ENCODE data around the gene G3BP2. TPM values are rescaled to one million over a fixed set of nuclear protein-coding genes. Genes with fewer than 3 reads are reported as not detected.

G3BP2 gene
- total RNA-seq, 1 experiment from 2014 or later = 146 TPM

DNA sequence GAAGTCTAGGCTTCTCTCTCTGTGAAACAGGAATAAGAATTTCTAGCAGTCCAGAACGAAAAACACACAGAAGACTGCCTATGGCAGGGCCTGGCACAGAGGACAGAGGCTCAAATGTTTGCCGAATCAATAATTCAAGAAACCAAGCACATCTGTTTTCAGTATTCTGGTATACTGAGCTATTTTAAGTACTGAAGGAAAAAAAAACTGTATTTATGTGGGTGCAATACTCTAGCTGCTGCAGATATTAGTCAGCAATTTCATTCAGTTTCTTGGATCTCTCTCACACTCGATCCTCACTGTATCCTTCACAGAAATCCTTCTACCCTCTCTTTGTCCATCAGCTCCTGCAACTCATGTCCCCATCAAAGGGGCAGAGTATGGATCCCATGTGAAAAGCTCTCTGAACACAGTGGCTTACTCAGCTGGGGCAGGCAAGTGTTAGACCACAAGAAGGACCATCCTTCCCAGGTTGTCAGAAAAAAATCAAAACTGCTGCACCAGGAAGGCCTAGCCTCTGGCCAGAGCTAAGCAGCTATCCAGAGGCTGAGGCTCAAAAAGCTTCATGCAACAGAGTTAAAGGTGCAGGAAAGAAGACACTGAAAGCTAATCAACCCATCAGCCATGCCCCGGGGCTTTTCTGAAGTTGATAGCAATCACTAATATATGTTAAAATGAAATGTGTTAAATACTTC lies 42.0 kb upstream of the G3BP2 start:
- CTCF ChIA-PET = no interaction called here
- DNase-seq (ENCODE audit: low read depth, low spot score) (no peak), ATAC-seq (no peak)
- intact Hi-C loops (cut with micrococcal nuclease; ENCODE audit: unreplicated experiment) = no loop called here
- Histone ChIP-seq H3K9me3 (ENCODE audit: control insufficient read depth, insufficient read depth, low read depth, low read length) (no peaks in the 10 kb centered on the region), H3K4me1 (ENCODE audit: control insufficient read depth, insufficient read depth, low read length) (no peaks in the 10 kb centered on the region), H3K4me3 (ENCODE audit: low read depth in 2 of 2, low read length in 2 of 2) (no peak overlapping the region), H3K36me3 (ENCODE audit: control insufficient read depth, insufficient read depth, low read length) (no peaks in the 10 kb centered on the region), H3K27ac (ENCODE audit: low read length) (no peak overlapping the region), H3K27me3 (ENCODE audit: control insufficient read depth, insufficient read depth, low read length) (no peaks in the 10 kb centered on the region)
- in situ Hi-C loops (cut with HindIII; ENCODE audit: low pct_unique_long_range_greater_than_20kb, low sequenced_read_pairs) = no loop called here
- BruUV-seq (replicated peaks) = no TSS peak
- TF ChIP-seq, protein P1, sequence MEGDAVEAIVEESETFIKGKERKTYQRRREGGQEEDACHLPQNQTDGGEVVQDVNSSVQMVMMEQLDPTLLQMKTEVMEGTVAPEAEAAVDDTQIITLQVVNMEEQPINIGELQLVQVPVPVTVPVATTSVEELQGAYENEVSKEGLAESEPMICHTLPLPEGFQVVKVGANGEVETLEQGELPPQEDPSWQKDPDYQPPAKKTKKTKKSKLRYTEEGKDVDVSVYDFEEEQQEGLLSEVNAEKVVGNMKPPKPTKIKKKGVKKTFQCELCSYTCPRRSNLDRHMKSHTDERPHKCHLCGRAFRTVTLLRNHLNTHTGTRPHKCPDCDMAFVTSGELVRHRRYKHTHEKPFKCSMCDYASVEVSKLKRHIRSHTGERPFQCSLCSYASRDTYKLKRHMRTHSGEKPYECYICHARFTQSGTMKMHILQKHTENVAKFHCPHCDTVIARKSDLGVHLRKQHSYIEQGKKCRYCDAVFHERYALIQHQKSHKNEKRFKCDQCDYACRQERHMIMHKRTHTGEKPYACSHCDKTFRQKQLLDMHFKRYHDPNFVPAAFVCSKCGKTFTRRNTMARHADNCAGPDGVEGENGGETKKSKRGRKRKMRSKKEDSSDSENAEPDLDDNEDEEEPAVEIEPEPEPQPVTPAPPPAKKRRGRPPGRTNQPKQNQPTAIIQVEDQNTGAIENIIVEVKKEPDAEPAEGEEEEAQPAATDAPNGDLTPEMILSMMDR (IDR thresholded peaks at IDR 0.05) = no peak
- TF ChIP-seq POLR2AphosphoS5 (IDR thresholded peaks at IDR 0.05; ENCODE audit: low read depth, low read length) = no peak
- TF ChIP-seq REST (IDR thresholded peaks at IDR 0.05; ENCODE audit: insufficient read depth in 1 of 2, low read depth in 2 of 2, low read length in 1 of 2) = no peak
- no peak for TF ChIP-seq SIN3A (IDR thresholded peaks at IDR 0.05; ENCODE audit: borderline replicate concordance, insufficient read depth, low read depth, low read length)
- TF ChIP-seq TCF7L2 (IDR thresholded peaks at IDR 0.05; ENCODE audit: low read depth, low read length) = no peak
- POLR2A ChIA-PET = interaction anchor here (0.6 kb wide), 1 partner anchor 175 kb away, joined by 9 read pairs; no protein-coding TSS in a partner anchor

GRCh38 chr4:75714704-75715103 lies 41.5 kb upstream of the G3BP2 start:
- Histone ChIP-seq H3K4me3 (ENCODE audit: low read depth in 2 of 2, low read length in 2 of 2) (no peak overlapping the region), H3K9me3 (ENCODE audit: control insufficient read depth, insufficient read depth, low read depth, low read length) (no peaks in the 10 kb centered on the region), H3K27ac (ENCODE audit: low read length) (no peak overlapping the region), H3K4me1 (ENCODE audit: control insufficient read depth, insufficient read depth, low read length) (no peaks in the 10 kb centered on the region), H3K27me3 (ENCODE audit: control insufficient read depth, insufficient read depth, low read length) (no peaks in the 10 kb centered on the region), H3K36me3 (ENCODE audit: control insufficient read depth, insufficient read depth, low read length) (no peaks in the 10 kb centered on the region)
- in situ Hi-C loops (cut with HindIII; ENCODE audit: low pct_unique_long_range_greater_than_20kb, low sequenced_read_pairs) (no loop called here), intact Hi-C loops (cut with micrococcal nuclease; ENCODE audit: unreplicated experiment) (no loop called here)
- DNase-seq (ENCODE audit: low read depth, low spot score) = no peak
- ChIA-PET POLR2A (interaction anchor here (0.6 kb wide), 1 partner anchor 49 kb away, joined by 3 read pairs; no protein-coding TSS in a partner anchor), CTCF (no interaction called here)
- no peak for ATAC-seq
- TF ChIP-seq, protein P1 (IDR thresholded peaks at IDR 0.05) = no peak
- TF ChIP-seq SIN3A (IDR thresholded peaks at IDR 0.05; ENCODE audit: borderline replicate concordance, insufficient read depth, low read depth, low read length) = no peak
- TF ChIP-seq POLR2AphosphoS5 (IDR thresholded peaks at IDR 0.05; ENCODE audit: low read depth, low read length) = no peak
- no peak for TF ChIP-seq TCF7L2 (IDR thresholded peaks at IDR 0.05; ENCODE audit: low read depth, low read length)
- no peak for TF ChIP-seq REST (IDR thresholded peaks at IDR 0.05; ENCODE audit: insufficient read depth in 1 of 2, low read depth in 2 of 2, low read length in 1 of 2)
- no TSS peak for BruUV-seq (replicated peaks)

All from Panc1 (cell line).